CD14-positive monocyte (primary cell): ENCODE results near the gene LIAS. TPM values are rescaled to one million over a fixed set of nuclear protein-coding genes. Genes with fewer than 3 reads are reported as not detected.

Experiments
- DNase-seq, 3 donors: peaks; one replicate each; pipeline ENCODE4 v3.0.0-alpha.2; 2011 to 2022
- H2AFZ ChIP-seq: 2 replicates; pipeline ENCODE4 v1.6.0; 2012; ENCODE audit warnings: mild to moderate bottlenecking, low read depth, low read length, inconsistent platforms; ENCODE audit not compliant: insufficient read depth, poor library complexity, severe bottlenecking
- H3K27ac ChIP-seq, 2 donors: 1 replicate in 1 of 2; 2 replicates in 1 of 2; pipeline ENCODE4 v1.5.1; 2012 to 2013; ENCODE audit warnings: low read length in 2 of 2, control low read depth in 1 of 2, inconsistent platforms in 1 of 2, low read depth in 1 of 2, mild to moderate bottlenecking in 1 of 2
- H3K27me3 ChIP-seq, 2 donors: one replicate each; pipeline versions ENCODE4 v1.6.0 to v1.6.1; 2011 to 2013; ENCODE audit warnings: low read length in 2 of 2; ENCODE audit not compliant: control insufficient read depth in 2 of 2, insufficient read depth in 2 of 2
- H3K36me3 ChIP-seq, 2 donors: replicated peaks in 1 of 2; 1 replicate in 1 of 2; 2 replicates in 1 of 2; pipeline versions ENCODE4 v1.5.1 to v1.6.1; 2012 to 2013; ENCODE audit warnings: low read length in 2 of 2, control low read depth in 1 of 2, inconsistent platforms in 1 of 2, mild to moderate bottlenecking in 1 of 2; ENCODE audit not compliant: insufficient read depth in 2 of 2, control insufficient read depth in 1 of 2
- H3K4me1 ChIP-seq, 2 donors: 1 replicate in 1 of 2; 2 replicates in 1 of 2; pipeline versions ENCODE4 v1.5.1 to v1.6.1; 2012 to 2013; ENCODE audit warnings: low read length in 2 of 2, control low read depth in 1 of 2, inconsistent platforms in 1 of 2, mild to moderate bottlenecking in 1 of 2, moderate library complexity in 1 of 2; ENCODE audit not compliant: insufficient read depth in 2 of 2, control insufficient read depth in 1 of 2
- H3K4me2 ChIP-seq: replicated peaks from 2 replicates; pipeline ENCODE3; 2012; ENCODE audit warnings: low read length, moderate library complexity, mild to moderate bottlenecking; ENCODE audit not compliant: poor library complexity, severe bottlenecking; ENCODE audit errors: extremely low read depth
- H3K4me3 ChIP-seq, 3 experiments: fragments of 200-600 bp in 1 of 3; sonication (generic) in 1 of 3; replicated peaks in 1 of 3; 1 replicate in 2 of 3; 2 replicates in 1 of 3; pipeline ENCODE4 v1.5.1; 2011 to 2013; ENCODE audit warnings: low read length in 3 of 3, mild to moderate bottlenecking in 3 of 3, control low read depth in 2 of 3, low read depth in 2 of 3, inconsistent platforms in 1 of 3, moderate library complexity in 1 of 3
- H3K79me2 ChIP-seq: 2 replicates; pipeline ENCODE4 v1.6.0; 2012; ENCODE audit warnings: mild to moderate bottlenecking, control low read depth, inconsistent platforms, low read length, moderate library complexity; ENCODE audit not compliant: insufficient read depth
- H3K9ac ChIP-seq: 2 replicates; pipeline ENCODE4 v1.6.0; 2017; ENCODE audit warnings: low read length, mild to moderate bottlenecking; ENCODE audit not compliant: insufficient read depth, poor library complexity, severe bottlenecking
- H3K9me3 ChIP-seq, 2 donors: replicated peaks in 1 of 2; 1 replicate in 1 of 2; 2 replicates in 1 of 2; pipeline versions ENCODE4 v1.5.1 to v1.6.1; 2012 to 2013; ENCODE audit warnings: low read length in 2 of 2, control low read depth in 1 of 2; ENCODE audit not compliant: control insufficient read depth in 1 of 2, insufficient read depth in 1 of 2
- H4K20me1 ChIP-seq: 2 replicates; pipeline ENCODE4 v1.6.0; 2012; ENCODE audit warnings: mild to moderate bottlenecking, low read length, control low read depth, moderate library complexity; ENCODE audit not compliant: insufficient read depth
- H3K27ac Mint-ChIP-seq, 7 donors: one replicate each; pipeline ENCODE4 v1.8.0; 2020; ENCODE audit warnings: mild to moderate bottlenecking in 7 of 7, mixed read lengths in 7 of 7, moderate library complexity in 6 of 7, inconsistent platforms in 2 of 7
- H3K27me3 Mint-ChIP-seq, 3 donors: one replicate each; pipeline ENCODE4 v1.8.0; 2021 to 2022; ENCODE audit warnings: low read depth in 3 of 3, mild to moderate bottlenecking in 3 of 3, mixed read lengths in 3 of 3, moderate library complexity in 3 of 3, inconsistent platforms in 1 of 3
- H3K36me3 Mint-ChIP-seq, 2 donors: one replicate each; pipeline ENCODE4 v1.8.0; 2020; ENCODE audit warnings: mixed read lengths in 2 of 2, inconsistent platforms in 1 of 2, mild to moderate bottlenecking in 1 of 2
- H3K4me1 Mint-ChIP-seq: one replicate; pipeline ENCODE4 v1.8.0; 2020; ENCODE audit warnings: mild to moderate bottlenecking, mixed read lengths
- H3K4me3 Mint-ChIP-seq, 2 donors: one replicate each; pipeline ENCODE4 v1.8.0; 2020; ENCODE audit warnings: mild to moderate bottlenecking in 2 of 2, mixed read lengths in 2 of 2, moderate library complexity in 1 of 2
- H3K9me3 Mint-ChIP-seq, 7 donors: one replicate each; pipeline ENCODE4 v1.8.0; 2020 to 2022; ENCODE audit warnings: mixed read lengths in 7 of 7, mild to moderate bottlenecking in 6 of 7, moderate library complexity in 6 of 7, inconsistent platforms in 2 of 7
- WGBS: methylation state at CpG from one replicate; pipeline ENCODE4 v1.1.5; 2013; ENCODE audit warnings: missing lambda C conversion rate; ENCODE audit not compliant: insufficient coverage; 5-methylcytosine and 5-hydroxymethylcytosine counted together
- intact Hi-C, 2 donors: fragments of 100-400 bp; cut with micrococcal nuclease; formaldehyde crosslinking; loops; one replicate each; pipeline versions ENCODE4 v1.15.0 to v1.15.1; 2023
- polyA plus RNA-seq, 3 donors: library from polyadenylated mRNA; depleted of rRNA in 1 of 3; unstranded in 2 of 3; stranded (reverse) in 1 of 3; fragments of 300-500 nt in 2 of 3; fragments of >200 nt in 1 of 3; fragmentation: Illumina TruSeq in 2 of 3; gene quantifications; 1 replicate in 2 of 3; 2 replicates in 1 of 3; pipeline ENCODE4 v1.2.3, GENCODE V29; 2012 to 2021
- TF ChIP-seq, protein P1 (sequence below): fragments of 200-600 bp; IDR thresholded peaks from one replicate; pipeline ENCODE4 v1.8.0; 2022; ENCODE audit warnings: antibody characterized with exemption, mild to moderate bottlenecking

LIAS gene
- polyA plus RNA-seq, 3 donors, result 7.2 to 8.9 (median 7.8) TPM

DNA sequence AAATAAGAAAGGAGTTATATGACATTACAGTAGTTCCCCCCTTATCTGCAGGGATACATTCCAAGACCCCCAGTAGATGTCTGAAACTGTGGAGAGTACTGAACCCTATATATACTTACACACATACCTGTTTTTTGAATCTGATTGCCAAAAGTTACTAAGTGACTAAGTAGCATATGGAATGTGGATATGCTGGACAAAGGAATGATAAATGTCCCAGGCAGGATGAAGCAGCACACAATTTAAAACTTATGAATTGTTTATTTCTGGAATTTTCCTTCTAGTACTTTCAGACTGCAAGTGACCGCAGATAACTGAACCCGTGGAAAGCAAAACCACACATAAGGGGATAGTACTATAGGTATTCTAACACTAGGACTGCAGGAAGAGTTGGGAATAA, 45.7 kb downstream of the LIAS start:
- H3K4me2 ChIP-seq, result no peak overlapping the region
- Mint-ChIP-seq H3K9me3 (no peaks in the 10 kb centered on the region), H3K36me3 (peaks cover 74 to 92% of the 10 kb centered on the region in 2 donors), H3K27me3 (no peaks in the 10 kb centered on the region), H3K4me3 (no peak overlapping the region), H3K4me1 (no peaks in the 10 kb centered on the region), H3K27ac (peak overlapping the region in 1 of 7 donors; percentile 35)
- H3K4me3 ChIP-seq, result no peak overlapping the region
- no peaks in the 10 kb centered on the region for H3K4me1 ChIP-seq
- no peak overlapping the region for H2AFZ ChIP-seq
- no peak overlapping the region for H3K27ac ChIP-seq
- H3K79me2 ChIP-seq, result no peaks in the 10 kb centered on the region
- DNase-seq, result no peak
- no CpG with 5 or more reads among the region's 2 CpGs for WGBS
- no peak overlapping the region for H3K9ac ChIP-seq
- intact Hi-C loops, result no loop called here
- TF ChIP-seq, protein P1, sequence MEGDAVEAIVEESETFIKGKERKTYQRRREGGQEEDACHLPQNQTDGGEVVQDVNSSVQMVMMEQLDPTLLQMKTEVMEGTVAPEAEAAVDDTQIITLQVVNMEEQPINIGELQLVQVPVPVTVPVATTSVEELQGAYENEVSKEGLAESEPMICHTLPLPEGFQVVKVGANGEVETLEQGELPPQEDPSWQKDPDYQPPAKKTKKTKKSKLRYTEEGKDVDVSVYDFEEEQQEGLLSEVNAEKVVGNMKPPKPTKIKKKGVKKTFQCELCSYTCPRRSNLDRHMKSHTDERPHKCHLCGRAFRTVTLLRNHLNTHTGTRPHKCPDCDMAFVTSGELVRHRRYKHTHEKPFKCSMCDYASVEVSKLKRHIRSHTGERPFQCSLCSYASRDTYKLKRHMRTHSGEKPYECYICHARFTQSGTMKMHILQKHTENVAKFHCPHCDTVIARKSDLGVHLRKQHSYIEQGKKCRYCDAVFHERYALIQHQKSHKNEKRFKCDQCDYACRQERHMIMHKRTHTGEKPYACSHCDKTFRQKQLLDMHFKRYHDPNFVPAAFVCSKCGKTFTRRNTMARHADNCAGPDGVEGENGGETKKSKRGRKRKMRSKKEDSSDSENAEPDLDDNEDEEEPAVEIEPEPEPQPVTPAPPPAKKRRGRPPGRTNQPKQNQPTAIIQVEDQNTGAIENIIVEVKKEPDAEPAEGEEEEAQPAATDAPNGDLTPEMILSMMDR, result no peak
- peaks cover 76 to 89% of the 10 kb centered on the region in 2 donors for H3K36me3 ChIP-seq
- no peaks in the 10 kb centered on the region for H3K27me3 ChIP-seq
- no peaks in the 10 kb centered on the region for H3K9me3 ChIP-seq
- H4K20me1 ChIP-seq, result no peaks in the 10 kb centered on the region

DNA sequence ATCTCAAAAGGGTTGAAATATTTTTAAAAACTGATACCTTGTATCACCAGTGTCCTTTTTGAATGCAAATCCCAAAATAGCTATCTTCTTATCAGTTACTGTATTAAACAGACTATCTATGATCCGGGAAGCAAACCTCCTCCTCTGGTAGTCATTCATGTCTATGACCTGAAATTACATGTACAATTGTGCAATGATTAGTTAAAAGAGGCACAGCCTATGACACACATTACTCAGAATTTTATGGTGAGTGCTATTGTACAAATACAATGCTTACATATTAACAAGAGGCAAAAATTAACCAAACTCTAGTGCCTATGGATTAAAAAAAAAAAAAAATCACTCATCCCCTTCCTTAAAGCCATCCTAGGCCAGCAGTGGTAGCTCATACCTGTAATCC, 46.7 kb downstream of the LIAS start:
- no peak overlapping the region for H3K4me3 Mint-ChIP-seq
- H3K9ac ChIP-seq, result no peak overlapping the region
- TF ChIP-seq, protein P1, result no peak
- H3K36me3 ChIP-seq, result peaks cover 79 to 93% of the 10 kb centered on the region in 2 donors
- no peaks in the 10 kb centered on the region for H3K79me2 ChIP-seq
- H3K27me3 Mint-ChIP-seq, result no peaks in the 10 kb centered on the region
- H4K20me1 ChIP-seq, result no peaks in the 10 kb centered on the region
- no peaks in the 10 kb centered on the region for H3K9me3 Mint-ChIP-seq
- no peak overlapping the region for H3K27ac Mint-ChIP-seq
- no peaks in the 10 kb centered on the region for H3K9me3 ChIP-seq
- no peaks in the 10 kb centered on the region for H3K4me1 ChIP-seq
- intact Hi-C loops, result no loop called here
- no peak overlapping the region for H3K4me3 ChIP-seq
- H3K4me2 ChIP-seq, result no peak overlapping the region
- DNase-seq, result no peak
- WGBS, result no CpG with 5 or more reads among the region's 1 CpG
- no peak overlapping the region for H2AFZ ChIP-seq
- H3K4me1 Mint-ChIP-seq, result no peaks in the 10 kb centered on the region
- no peaks in the 10 kb centered on the region for H3K27me3 ChIP-seq
- H3K27ac ChIP-seq, result no peak overlapping the region
- H3K36me3 Mint-ChIP-seq, result peaks cover 79 to 92% of the 10 kb centered on the region in 2 donors
